AG08395 (cell line): ENCODE measurements around the gene RHOBTB3.

Experiments used
- DNase-seq: peaks from one replicate; pipeline ENCODE4 v3.0.0; 2012; ENCODE audit warnings: mixed read lengths, low spot score

Gene RHOBTB3

GRCh38 chr5:95763941-95764340 lies 32.8 kb downstream of the RHOBTB3 start:
- no peak for DNase-seq

DNA sequence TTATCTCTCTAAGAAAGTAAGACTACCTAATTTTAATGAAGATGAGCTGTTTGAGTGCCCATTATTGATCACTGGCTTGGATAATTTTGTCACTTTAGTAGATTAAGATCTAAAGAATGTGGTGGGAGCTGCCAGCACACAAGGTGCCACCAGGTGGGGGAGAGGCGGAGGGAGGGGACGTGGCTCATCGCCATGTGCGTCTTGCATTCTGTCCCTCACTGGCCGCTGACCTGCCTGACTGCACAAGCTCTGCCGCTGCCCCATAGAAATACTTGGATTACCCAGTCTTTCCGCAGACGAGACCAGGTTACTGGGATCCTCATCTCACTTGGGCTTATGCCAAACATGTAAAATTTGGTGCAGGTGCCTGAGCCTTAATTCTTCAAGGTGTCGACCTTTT lies 37.6 kb downstream of the RHOBTB3 start:
- no peak for DNase-seq

GRCh38 chr5:95770830-95771708 lies 39.9 kb downstream of the RHOBTB3 start:
- DNase-seq: no peak

DNA sequence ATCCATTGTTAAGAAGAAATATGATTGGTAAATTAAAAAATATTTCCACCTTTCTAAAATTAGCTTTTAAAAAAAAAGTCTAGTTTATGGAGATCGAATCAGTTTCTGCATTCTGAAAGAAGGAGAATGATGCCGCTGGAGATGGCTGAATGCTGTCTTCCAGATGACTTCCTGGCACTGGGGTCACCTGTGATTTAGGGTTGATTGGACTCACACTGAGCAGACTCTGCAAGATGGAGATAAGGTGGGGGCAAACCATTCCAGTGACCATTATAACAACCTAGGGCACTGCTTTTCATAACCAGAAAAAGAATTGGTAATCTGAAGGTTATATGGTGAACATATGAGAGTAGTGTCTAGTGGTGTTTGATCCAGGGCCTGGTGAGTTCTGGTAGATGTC lies 40.8 kb downstream of the RHOBTB3 start:
- DNase-seq: no peak

GRCh38 chr5:95773335-95774059 lies 42.4 kb downstream of the RHOBTB3 start:
- DNase-seq: no peak

GRCh38 chr5:95777441-95777840 lies 46.3 kb downstream of the RHOBTB3 start:
- no peak for DNase-seq

- DNase-seq: no peak
These were observed 47.7 kb downstream of the RHOBTB3 start for GRCh38 chr5:95778713-95779436.

- DNase-seq: no peak
These were observed 48.5 kb downstream of the RHOBTB3 start for GRCh38 chr5:95779611-95780010.

GRCh38 chr5:95780597-95780996 lies 49.5 kb downstream of the RHOBTB3 start:
- no peak for DNase-seq

- peak; percentile 81 for DNase-seq
These were observed 50.0 kb downstream of the RHOBTB3 start for GRCh38 chr5:95781101-95781583.

- no peak for DNase-seq
These were observed 51.0 kb downstream of the RHOBTB3 start for GRCh38 chr5:95782181-95782580.

DNA sequence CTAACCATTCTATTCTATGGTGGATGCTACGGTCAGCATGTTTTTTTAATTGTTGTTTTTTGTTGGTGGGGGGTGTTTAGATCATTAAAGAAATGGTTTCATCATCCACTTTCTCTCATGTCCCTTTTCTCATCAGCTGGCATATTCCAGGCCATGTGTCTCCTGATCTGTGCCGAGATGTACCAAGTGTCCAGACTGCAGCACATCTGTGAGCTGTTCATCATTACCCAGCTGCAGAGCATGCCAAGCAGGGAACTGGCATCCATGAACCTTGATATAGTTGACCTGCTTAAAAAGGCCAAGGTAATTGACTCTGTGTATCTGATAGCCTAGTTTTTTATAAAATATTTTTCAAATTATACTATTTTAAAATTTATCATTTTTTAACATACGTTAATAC lies 52.5 kb downstream of the RHOBTB3 start:
- no peak for DNase-seq

DNA sequence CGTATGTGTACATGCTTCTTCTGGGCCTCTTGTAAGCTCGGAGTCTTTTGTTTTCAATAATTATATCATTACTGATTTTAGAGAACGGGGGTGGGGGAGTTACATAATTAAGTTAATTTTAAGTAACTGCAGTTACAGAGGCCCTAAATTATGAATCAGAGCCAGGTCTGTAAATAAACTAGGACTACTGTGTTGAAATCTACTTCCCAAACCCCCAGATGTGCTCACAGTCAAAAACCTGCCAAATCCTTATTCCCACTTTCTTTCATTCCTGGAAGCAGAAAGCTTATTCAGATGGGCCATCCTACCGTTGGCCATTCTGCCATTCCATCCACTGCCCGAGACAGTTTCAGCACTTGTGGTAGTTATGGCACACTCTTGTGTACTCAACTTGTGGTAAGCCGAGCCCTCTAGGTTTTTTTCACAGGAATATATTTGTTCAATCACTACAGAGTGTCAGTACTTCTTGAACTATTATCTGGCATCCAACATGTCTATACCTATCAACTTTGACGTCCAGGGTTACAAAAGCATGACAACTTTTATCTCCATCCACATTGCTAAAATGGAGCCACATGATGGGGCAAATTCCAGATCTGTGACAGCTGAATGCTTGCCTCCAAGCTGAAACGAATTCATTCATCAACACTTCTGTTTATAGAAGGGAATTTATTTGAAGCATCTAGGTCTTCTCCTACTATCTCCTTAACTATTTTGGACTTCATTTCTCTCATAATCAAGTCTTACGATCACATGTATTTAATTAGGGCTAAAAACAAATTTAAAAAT lies 53.6 kb downstream of the RHOBTB3 start:
- no peak for DNase-seq

- no peak for DNase-seq
These were observed 55.8 kb downstream of the RHOBTB3 start for GRCh38 chr5:95786821-95787418.

DNA sequence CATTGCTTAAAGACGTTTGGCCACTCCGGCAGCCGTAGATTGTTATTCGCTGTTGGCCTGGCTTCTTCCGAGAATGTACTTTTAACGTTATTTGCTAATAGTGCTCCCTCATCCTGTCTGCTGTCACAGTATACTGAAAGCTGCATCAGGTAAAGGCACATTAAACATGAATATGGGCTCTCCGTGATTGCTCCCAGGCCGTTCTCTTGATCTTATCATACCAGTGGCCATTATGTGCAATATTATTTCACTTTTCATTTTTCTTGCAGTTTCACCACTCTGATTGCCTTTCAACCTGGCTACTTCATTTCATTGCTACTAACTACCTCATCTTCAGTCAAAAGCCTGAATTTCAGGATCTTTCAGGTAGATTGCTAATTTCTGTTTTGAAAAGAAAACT lies 57.4 kb downstream of the RHOBTB3 start:
- DNase-seq: no peak

DNA sequence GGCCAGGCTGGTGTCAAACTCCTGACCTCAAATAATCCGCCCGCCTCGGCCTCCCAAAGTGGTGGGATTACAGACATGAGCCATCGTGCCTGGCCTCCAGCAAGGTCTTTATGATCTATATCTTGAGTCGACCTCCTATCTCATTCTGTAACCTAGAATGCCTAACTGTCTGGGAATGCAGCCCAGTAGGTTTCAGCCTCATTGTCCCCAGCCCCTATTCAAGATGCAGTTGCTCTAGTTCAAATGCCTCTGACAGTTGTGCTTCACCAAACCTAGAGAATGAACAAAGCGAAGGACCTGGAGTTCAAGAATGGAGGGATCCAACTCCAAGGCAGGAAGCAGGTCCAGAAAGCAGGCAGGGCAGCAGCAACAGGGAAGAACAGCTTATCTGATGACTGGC lies 60.6 kb downstream of the RHOBTB3 start:
- no peak for DNase-seq

DNA sequence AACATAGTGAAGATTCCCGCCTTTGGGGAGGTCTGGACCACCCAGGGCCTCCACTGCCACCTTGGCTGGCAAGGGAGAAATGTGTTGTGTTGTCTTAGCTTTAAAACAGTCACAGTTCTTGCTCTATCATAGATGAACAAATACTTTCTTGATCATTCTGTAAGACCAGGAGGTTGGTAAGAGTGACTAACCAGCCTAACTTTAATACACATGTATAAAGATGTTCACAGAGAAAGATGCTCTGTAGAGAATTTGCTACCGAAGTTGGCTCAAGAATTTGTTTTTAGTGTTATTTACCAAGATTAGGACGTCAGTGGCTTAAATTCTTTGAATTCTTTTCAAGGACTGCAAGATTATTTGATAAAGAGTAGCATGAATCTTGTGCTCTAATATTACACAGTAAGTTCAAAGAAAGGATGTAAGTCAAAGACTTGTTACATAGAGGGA lies 63.0 kb downstream of the RHOBTB3 start:
- DNase-seq: peak; percentile 14

DNA sequence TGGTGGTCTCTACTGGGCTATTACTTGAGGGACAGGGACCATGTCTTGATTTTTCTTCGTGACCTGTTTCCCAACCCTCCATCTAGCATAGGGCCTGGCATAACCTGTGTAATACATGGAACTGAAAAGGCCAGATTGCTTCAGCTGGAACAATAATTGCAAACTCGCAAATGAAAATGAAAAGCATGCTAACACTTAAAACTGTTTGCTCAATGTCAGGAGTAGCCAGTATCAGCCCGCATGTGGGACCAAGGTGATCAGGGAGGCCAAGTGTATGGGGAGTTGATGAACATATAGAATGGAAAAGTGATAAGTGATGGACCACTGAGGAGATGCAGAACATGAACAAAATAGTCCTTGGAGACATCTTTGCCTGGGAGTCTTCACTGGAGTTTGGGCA lies 66.2 kb downstream of the RHOBTB3 start:
- DNase-seq: no peak

DNA sequence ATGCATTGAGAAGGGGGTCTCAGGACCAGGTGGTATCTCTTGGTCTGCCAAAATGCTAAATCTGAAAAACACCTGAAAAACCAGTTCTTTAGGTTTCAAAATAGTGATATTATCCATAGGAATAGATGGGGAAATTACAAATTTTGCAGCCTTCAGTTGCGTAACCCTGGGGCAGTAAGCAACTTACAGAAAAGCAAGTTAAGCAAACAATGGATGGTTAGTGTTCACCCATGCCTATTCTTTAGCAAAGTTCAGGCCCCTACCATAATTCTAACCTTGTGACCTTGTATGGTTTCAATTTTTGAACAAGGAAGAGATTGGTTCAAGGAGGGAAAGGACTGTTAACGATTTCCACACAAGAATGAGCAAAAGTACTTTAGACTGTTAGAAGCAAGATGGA lies 66.9 kb downstream of the RHOBTB3 start:
- no peak for DNase-seq

GRCh38 chr5:95798545-95798944 lies 67.4 kb downstream of the RHOBTB3 start:
- no peak for DNase-seq

- no peak for DNase-seq
These were observed 68.2 kb downstream of the RHOBTB3 start for GRCh38 chr5:95799191-95799835.
